Left hindlimb (tissue), 1 donor: ENCODE data around the gene ENOX2.

Source experiments
- DNase-seq: peaks from one replicate; pipeline ENCODE4 v3.0.0-alpha.2; 2018

ENOX2 gene

DNA sequence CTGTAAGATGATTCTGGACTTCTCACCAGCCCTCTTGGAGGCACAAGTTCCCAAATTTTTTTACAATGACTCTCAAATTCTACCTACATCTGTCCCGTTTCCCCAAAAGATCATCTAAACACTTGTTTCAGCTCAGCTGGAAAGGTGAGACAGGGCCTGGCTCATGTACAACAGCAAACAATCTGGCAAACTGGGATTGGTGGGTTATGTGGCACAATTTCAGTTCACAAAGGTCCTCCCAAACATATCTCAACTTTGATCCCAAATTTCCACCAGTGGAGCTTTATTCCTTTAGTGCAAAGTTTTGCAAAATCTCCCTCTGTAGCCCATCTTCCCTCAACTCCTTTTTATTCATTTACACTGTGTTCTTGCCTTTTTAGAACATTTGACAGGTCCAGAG, 207.1 kb downstream of the ENOX2 start:
- no peak for DNase-seq

DNA sequence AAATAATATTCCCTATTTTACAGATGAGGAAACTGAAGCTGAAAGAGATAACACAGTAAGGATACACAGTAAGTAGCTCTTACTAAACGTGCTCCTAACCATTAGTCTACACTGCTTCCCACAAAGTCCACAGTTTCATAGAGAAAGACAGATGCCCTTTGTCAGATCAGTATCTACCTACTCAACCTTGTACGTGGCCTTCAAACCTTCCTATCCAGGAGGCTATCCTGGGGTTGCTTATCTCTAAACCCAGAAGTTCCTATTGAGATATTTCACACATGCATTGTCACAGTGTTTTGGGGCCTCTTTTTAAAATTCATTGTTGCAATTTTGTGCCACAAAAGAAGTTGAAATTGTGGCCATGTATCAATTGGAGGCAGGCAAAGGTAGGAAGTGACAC, 208.0 kb downstream of the ENOX2 start:
- no peak for DNase-seq

DNA sequence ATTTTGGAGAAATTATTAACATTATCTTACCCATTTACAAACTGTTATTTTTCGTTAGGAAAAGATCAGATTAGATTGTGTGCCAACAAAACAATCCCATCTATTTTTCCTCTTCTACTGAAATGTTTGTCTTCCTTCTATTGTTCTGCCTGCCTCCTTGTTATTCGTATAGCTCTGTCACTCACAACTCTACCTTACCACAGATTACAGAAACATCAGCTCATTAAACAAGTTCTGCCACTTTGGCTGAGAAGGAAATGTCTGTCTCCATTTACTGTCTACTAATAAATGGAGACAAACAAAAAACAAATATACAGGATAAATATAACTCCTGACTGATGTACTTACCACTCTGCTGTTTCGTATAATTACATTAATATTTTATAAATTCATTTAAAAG, 211.4 kb downstream of the ENOX2 start:
- DNase-seq = no peak

DNA sequence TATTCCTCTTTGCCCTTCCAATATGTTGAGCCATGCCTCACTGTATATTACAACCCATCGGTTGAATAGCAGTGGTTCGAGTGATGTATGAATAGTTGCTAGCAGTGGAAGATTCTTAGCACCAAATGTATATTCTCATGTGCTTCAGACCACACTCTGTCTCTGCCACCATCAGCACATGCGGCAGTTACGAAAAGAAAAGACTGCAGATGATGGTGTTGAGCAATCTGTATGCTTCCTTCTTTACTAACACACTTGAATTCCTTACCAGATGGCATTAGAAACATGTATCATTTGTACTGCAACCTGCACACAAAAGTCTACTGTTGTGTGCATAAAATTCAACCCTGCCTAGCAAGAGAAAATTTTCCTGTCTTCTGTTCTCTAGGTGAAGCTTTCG, 214.6 kb downstream of the ENOX2 start:
- no peak for DNase-seq

DNA sequence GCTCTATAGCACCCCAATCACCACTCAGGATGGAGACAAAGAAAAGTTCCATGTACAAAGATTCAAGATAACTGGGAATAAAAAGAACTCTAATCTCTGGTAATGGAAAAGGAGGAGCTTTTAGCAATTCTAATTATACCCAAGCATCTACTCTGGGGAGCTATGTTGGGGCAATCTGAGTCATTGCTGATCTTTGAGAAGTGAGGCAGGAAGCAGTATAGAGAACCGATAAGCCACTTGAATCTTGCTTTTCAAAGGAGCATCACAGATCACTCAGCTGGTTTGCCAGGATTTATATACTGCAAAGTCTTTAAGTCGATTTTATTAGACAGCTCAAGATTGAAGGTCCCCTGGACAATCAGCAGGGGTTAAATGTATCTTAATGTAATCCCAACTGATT, 220.0 kb downstream of the ENOX2 start:
- no peak for DNase-seq

DNA sequence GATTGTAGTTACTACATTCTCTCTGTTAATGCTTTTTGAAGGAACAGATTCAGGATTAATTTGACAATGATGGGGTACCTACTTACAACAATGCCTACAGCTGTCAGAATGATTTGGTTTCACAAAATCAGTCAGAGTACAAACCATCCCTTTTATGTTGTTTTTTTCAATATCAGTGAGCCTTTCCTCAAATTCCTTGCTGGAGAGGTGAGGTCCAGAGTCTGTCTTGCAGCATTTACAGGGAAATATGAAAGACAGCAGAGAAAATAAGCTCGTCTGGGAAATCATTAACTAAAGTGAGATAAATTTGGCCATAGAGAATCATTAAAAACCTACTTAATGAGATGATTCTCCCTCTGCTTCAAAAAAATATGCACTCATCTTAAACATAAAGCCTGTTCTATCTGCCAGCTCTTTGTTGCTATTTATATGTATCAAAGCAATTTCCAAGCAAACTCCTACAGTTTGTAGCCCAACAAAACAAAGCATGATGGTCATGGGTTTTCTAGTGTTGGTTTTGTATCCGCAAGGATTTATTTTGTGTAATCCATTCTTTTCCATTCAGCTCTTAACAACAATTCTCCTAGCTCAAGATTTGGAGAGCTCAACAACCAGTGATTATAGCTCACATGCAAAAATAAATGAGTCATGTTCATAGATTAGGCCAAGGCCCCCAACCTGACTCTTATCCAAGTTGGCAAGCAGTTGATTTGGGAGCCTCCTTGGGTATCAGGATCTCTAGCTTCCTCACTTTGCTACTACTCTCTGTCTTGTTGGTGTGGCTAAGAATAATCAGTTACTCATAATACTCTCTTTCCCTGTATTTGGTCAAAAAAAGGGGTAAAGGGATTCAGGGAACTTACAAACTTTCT, 222.6 kb downstream of the ENOX2 start:
- no peak for DNase-seq

DNA sequence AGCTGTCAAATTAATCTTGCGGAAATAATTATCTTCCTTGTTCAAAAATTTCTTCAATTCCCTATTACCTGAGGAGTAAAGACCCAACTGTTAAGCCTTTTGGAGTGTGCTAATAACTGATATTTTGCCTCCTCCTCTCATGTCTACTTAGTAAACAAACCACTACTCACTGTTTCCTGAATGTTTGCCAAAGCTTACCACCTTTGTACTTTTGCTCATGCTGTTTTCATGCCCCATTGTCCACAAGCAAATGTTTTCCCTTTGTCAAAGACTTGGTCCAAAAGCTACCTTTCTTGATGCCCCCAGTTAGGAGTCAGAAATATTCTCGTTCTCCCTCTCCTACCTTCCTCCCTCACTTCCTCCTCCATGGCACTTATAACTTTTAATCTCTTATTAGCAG, 226.1 kb downstream of the ENOX2 start:
- DNase-seq = no peak

DNA sequence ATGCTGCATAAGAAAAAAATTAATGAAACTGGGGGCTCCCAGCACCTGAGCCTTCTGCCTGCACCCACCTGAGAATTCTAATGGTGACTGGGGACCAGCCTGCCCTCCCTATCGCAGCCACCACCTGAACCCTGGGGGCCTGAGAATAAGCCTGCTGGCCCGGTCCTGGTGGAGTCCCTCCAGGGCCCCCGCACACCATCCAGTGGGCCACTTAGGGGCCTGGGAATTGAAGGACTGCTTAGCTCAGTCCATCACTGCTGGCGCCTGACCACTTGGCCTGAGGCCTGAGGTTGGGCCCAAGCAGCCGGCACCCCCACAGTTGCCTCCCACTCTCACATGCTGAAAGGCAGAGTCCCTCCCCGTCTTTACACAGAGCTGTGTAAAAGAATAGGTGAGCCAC, 230.8 kb downstream of the ENOX2 start:
- no peak for DNase-seq

DNA sequence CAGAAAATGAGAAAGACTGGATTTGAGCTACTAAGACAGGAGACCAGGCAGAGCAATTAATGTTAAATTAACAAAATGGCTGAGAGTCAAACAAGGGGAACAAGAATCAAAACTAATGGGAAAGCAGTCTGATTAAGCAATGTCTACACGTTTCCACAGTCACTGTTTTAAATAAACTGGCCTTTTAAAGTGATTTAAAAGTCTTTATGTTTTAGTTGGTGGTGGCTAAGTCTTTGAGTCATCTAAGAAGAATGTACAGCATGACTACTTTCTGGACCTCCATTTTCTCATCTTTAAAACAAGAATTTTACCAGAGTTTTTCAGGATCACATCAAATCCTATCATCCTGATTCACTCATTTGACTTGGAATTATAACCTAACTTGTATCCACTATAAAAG, 233.8 kb downstream of the ENOX2 start:
- no peak for DNase-seq

DNA sequence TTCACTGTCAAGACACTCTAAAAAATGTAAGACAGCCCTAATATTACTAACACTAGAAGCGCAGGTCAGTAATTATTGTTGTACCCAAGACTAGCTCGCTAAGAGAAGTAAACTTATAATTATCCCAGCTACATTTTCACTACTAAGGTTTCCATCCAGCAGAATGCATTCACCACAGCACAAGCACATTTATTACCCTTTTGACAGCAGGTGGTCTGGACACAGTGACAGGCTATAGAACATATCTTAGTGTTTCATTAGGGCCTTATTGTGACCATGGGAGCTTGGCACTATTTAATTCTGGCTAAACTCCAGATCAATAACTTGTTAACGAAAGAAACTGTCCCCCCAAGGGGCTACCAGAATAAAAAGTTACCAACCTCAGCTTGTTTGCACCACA, 237.7 kb downstream of the ENOX2 start:
- no peak for DNase-seq

DNA sequence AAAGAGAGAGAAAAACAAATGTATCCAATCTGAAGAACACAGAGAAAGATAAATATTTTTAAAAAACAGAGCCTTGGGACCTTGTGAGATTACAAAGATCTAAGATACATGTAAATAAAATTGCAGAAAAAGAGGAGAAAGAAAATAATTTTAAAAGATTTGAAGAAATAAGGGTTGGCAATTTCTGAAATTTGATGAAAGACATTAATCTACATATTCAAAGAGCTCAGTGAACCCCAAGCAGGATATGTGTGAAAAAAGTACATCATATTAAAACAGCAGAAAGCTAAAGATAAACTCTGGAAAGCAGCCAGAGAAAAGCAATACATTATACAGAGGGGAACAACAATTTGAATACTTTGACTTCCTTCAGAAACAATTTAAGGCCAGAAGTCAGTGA, 244.7 kb downstream of the ENOX2 start:
- DNase-seq = no peak

DNA sequence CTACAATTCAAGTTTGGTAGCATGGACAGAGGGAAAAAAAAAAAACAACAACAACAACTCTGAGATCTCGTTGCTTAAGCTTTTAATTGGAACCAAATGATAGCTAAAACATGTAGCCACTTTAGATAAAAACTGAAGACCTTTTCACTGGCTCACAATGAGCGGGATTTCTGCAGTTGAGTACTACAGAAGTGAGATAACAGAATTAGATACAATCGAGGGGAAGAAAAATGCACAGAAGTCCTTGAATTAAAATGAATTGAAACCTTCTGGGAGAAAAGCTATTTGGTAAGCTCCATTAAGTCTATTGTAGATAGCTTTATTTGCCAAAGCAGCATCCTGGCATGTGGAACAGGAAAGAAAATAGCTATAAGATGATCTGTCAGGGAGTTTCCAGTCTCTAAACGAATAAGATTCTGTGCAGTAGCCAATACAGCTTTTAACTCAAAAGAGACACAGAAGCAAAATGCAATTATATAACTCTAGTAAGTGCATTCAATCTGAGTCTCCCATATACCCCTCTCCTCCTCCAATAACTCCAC, 248.5 kb downstream of the ENOX2 start:
- DNase-seq = no peak

DNA sequence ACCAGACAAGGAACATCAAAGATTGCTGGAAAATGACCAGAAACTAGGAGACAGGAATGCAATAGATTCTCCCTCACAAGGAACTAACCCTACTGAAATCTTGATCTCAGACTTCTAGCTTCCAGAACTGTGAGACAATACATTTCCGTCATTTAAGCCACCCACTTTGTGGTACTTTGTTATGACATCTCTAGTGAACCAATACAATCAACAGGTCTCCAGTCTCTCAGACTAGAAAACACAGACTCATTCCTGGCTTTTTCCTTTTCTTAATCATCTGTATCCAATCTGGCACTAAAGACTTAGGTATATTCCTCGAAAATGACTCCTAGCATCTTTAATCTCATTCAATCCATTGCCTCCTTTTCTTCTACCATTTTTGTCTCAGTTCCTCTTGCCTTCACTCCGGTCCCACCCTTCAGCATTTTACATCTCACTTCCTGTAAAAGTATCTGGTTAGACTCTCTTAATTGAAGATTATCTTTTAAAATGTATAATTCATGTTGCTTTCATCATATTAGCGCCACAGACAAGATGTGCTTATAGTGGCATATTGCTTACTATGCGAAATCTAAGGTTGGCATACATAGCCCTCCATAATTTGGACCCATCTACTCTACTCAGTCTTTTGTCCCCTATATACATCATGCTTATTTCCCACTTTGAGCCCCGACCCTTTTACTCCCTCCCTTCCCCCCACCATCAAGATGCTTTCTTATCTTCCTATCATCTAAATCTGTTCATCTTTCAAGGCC, 250.0 kb downstream of the ENOX2 start:
- no peak for DNase-seq

DNA sequence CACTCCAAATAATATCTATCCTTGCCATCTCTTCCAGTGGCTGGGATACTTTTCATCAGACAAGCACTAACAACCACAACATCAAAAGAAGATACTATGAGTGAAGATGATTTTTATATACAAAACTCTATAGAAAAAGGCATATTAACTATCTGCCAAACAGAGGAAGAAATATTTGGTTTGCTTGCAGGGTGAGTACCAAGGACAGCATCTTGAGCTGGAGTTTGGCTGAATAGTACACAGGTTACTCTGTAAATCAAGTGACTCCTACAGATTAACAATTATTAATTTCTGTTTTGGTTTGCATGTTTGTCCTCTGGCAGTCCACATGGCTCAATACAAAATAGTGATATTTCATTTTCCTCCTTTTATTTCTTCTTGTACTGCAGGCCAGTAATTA, 253.3 kb downstream of the ENOX2 start:
- no peak for DNase-seq

DNA sequence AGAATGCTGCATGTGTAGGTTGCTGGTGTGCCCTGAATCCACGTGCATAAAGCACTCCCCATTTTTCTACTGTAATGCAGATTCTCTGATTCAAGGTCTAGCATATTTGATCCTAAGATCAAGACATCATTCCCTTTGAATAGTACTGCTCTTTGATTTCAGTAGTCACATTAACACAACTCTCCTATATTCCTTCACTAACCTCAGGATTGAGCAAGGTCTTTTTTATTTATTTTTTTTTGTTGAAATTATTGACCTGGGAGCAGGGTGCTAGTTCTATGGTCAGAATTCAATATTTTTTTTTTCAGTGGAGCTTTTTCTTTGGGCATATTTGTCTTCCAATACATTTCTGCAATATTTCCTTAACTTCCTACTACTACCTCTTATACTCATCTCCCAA, 255.5 kb downstream of the ENOX2 start:
- no peak for DNase-seq

DNA sequence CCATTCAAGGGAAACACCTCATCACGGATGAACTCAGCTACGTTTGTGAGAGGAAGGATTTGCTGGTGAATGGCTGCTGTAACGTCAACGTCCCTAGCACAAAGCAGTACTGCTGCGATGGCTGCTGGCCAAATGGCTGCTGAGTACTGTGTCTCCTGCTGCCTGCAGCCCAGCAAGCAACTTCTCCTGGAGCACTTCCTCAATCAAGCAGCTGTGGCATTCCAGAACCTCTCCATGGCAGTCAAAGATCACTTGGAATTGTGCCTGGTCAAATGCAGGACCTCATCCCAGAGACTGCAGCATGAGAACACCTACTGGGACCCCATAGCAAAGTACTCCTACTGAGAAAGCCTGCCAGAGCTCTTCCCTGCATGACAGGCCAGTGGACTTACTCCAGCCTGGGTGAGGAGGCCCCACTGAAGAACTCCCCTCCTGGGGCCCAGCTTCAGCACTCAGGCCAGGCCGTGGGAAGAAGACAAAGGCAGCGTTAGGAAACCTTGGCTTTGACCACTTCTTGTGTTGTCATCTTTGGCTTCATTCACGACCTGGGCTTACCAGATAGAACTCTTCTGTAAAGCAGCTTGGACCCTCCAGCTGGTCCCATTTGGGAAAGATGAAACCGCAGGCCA, 256.9 kb downstream of the ENOX2 start:
- DNase-seq = no peak

DNA sequence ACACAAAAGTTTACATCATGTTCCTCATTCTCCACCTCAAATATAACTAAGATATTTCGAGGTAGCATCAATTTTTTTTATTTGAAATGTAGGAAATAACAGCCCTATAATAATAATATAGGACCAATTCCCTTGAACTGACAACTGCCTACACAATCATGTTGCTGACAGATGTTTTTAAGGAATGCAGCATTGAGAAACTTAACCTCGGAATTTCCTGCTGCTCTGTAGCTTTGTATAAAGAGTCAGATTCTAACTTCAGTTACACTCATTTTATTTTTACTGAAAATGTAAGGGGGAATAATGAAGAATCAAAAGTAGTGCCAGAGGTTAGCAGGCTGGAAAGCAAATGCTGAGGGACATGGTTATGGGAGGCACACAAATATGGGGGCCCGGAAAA, 265.4 kb downstream of the ENOX2 start:
- no peak for DNase-seq

DNA sequence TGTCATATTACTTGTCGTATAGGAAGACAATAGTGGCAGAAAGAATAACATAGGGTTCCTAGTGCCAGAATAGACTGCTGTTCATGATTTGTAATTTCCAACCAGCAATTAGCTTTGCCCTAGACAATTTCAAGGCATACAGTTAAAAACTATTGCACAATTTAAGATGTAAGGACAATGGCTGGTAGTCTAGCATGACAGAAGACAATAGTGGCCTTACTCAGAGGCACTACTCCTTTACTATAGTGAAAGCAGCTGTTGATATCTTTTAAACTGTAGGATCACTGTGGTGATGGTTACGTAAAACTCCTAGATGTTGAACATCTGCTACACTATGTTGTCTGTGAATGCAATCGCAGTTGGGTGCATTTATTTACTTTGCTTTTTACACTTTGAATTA, 266.7 kb downstream of the ENOX2 start:
- no peak for DNase-seq

DNA sequence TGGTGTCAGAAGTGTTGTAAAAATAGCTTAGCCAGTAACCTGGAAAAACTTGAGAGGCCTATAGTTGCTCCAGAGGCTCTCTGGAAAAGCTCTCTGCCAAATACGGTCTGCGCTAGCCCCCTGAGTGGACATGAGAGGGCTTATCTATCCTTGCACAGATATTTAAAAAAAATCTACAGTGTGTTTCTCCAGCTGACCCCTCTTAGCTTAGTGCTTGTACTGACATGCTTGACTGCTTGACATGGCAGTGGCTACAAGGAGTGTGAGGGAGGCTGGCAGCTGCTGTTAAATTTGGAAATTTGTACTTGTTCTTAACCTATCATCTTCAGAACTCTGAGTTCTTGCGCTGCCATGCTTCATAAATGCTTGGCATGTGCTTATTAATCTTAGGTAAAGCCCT, 272.0 kb downstream of the ENOX2 start:
- DNase-seq = no peak

DNA sequence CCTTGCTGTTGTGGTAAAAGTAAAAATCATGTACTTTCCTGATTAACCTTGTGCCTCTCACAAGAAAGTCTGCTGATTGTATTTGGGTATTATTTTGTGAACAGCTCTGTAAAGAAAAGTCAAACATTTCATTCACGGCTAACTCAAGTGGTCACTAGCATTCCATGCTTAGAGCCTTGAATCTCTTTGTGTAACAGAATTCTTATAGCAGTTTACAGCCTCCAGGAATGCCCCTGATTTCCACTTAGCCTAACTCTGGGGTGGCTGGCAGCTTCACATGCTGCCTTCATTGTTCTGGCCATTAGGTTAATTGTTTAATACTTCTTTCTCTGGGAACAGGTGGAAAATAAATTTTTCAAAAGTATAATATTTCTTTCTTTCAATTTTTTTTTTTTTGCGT, 274.5 kb downstream of the ENOX2 start:
- no peak for DNase-seq

DNA sequence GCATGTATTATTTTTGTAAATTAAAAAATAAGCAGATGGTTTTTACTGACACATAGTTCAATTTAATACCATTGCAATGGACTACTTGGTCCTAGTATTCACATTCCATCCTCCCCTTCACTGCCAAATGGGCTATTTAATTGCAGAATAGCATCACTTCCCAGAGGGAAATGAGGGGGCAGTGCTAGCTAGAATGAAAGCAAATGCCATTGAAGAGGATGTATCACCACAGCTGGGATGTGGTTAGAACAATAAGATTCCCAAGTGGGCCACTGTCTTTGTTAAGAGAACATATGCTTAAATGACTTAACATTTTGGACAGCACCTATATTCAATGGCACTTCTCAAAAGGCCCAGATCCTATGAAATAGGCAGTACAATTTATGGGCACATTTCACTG, 276.5 kb downstream of the ENOX2 start:
- no peak for DNase-seq

DNA sequence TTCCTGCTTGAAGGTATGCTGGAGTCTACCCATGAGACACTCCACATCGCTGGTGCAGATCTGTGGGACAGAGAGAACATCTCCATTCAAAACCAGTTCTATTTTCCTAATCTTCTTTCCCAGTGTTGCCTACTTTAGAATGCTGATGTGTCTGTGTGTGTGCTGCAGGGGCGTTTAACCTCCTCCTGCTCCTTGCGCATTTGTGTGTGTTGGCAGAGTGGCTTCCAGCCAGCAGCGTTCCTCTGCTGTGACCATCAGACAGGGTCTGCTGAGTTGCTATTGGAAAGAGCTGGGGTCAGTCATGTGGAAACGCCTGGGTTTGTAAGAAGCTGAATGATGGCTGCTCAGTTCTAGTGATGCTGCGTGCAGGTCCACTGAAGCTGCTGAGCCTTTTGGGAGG, 277.6 kb downstream of the ENOX2 start:
- DNase-seq = no peak

DNA sequence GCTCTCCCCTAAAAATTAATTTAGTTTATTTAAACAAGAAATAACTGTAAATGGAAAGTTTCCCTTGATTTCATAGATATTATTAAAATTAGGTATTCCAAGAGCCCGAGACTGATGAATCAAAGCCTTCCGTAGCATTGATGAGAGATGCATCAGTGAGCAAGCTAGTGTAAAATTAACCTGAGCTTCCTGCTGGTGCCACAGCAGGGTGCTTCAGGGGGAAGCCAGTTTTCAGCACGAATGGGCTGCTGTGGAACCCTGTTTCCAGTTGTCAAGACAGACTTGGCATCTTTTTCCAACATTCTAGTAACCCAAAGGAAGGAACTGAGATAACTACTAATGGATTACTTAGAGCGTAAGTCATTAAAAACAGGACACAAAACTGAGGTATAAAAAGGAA, 279.5 kb downstream of the ENOX2 start:
- DNase-seq = no peak

DNA sequence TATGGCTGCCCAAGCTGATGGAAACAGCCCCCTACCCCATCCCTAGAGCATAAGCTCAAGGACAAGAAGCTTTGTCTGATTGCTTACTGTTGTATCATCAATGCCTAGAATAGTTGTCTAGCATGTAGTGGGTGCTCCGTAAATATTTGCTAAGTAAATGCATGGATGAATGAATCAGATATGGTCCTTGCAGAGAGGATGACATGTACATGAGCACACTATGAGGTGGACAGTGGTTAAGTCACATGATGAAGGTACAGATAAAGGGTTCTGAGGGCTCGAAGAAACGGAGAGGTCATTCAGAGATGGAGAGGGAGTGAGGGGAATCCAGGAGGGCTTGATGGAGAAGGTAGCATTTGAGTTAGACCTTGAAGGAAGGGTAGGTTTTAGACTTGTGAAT, 287.1 kb downstream of the ENOX2 start:
- no peak for DNase-seq
